GM11168 (cell line): ENCODE results near the gene SLC13A3.

Experiments
- in situ Hi-C: fragments of 300-500 bp; cut with MboI; formaldehyde crosslinking; loops from one replicate; pipeline ENCODE4 v1.12.0; 2022; ENCODE audit warnings: low sequenced_read_pairs; ENCODE audit not compliant: unreplicated experiment

Gene SLC13A3

GRCh38 chr20:46610145-46610544 lies 41.1 kb downstream of the SLC13A3 start:
- in situ Hi-C loops, result loop anchor here (25.0 kb wide), 1 partner anchor 427 kb away; no protein-coding TSS in a partner anchor

GRCh38 chr20:46609043-46609442 lies 42.2 kb downstream of the SLC13A3 start:
- in situ Hi-C loops, result loop anchor here (25.0 kb wide), 1 partner anchor 428 kb away; no protein-coding TSS in a partner anchor

DNA sequence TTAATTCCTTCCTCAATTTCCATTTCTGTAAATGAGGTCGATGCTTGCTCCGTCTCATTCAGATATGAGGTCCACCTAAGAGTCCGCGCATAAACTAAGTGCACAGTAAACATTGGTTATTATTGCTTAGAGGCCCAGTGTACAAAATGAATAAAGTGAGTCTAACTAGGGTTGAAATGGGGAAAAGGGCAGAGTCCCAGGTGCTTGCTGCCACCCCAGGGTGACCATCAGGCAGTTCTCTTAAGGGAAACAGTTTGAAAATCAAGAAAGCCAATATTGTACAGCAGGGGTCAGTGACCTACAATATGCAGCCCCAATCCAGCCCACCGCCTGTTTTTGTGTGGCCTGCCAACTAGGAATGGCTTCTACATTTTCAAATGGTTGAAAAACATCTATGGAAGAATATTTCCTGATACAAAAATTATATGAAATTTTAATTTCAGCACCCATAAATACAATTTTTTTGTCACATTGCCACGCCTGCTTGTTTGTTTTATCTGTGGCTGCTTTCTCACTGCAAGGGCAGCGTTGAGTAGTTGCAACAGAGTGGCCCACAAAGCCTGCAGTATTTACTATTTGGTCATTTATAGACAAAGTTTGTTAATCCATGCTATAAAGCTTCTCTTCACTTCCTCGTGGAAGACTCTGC lies 43.3 kb downstream of the SLC13A3 start:
- in situ Hi-C loops, result loop anchor here (25.0 kb wide), 1 partner anchor 429 kb away; no protein-coding TSS in a partner anchor

- in situ Hi-C loops, result loop anchor here (25.0 kb wide), 1 partner anchor 430 kb away; no protein-coding TSS in a partner anchor
These were observed 43.9 kb downstream of the SLC13A3 start for GRCh38 chr20:46607191-46607848.

DNA sequence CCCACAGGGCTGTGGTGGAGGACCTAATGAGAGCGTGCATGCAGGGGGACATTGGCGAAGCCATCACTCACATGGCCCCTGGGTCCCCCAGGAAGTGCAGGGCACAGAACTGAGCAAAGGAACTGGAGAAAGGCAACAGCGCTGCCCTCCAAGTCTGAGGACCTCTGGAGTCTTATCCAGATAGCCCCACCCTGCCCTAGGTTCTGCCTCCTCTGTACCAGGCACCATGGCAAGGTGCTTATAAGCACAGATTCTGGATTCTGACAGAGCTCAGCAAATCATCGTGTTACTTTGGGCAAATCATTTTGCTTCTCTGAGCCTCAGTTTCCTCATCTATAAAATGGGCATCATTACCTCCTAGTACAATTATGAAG lies 44.5 kb downstream of the SLC13A3 start:
- in situ Hi-C loops, result loop anchor here (25.0 kb wide), 1 partner anchor 430 kb away; no protein-coding TSS in a partner anchor

GRCh38 chr20:46605978-46606816 lies 45.1 kb downstream of the SLC13A3 start:
- in situ Hi-C loops, result loop anchor here (25.0 kb wide), 1 partner anchor 431 kb away; no protein-coding TSS in a partner anchor

DNA sequence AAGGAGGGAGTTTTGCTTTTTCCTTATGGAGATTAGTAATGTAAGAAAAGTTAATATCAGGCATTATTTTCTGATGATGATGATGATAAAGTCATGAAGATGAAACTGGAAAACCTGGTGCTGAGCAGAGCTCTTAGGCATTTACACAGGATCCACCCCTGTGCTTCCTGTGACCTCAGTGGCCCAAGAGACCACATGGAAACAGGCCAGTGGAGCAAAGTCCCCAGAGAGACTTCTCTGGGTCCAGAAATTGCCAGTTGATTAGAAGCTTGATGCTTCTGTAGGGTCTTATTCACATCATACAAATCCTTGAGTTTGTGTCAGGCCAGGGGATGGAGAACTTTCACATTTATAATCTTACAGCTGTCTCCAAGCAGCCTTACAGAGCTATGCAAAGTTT lies 46.1 kb downstream of the SLC13A3 start:
- in situ Hi-C loops, result loop anchor here (25.0 kb wide), 1 partner anchor 432 kb away; no protein-coding TSS in a partner anchor

GRCh38 chr20:46604551-46605133 lies 46.6 kb downstream of the SLC13A3 start:
- in situ Hi-C loops, result loop anchor here (25.0 kb wide), 1 partner anchor 433 kb away; no protein-coding TSS in a partner anchor

- in situ Hi-C loops, result loop anchor here (25.0 kb wide), 1 partner anchor 435 kb away; no protein-coding TSS in a partner anchor
These were observed 48.8 kb downstream of the SLC13A3 start for GRCh38 chr20:46602429-46602828.

GRCh38 chr20:46601603-46602122 lies 49.6 kb downstream of the SLC13A3 start:
- in situ Hi-C loops, result loop anchor here (25.0 kb wide), 1 partner anchor 436 kb away; no protein-coding TSS in a partner anchor

GRCh38 chr20:46600286-46600752 lies 50.9 kb downstream of the SLC13A3 start:
- in situ Hi-C loops, result loop anchor here (25.0 kb wide), 1 partner anchor 437 kb away; no protein-coding TSS in a partner anchor

DNA sequence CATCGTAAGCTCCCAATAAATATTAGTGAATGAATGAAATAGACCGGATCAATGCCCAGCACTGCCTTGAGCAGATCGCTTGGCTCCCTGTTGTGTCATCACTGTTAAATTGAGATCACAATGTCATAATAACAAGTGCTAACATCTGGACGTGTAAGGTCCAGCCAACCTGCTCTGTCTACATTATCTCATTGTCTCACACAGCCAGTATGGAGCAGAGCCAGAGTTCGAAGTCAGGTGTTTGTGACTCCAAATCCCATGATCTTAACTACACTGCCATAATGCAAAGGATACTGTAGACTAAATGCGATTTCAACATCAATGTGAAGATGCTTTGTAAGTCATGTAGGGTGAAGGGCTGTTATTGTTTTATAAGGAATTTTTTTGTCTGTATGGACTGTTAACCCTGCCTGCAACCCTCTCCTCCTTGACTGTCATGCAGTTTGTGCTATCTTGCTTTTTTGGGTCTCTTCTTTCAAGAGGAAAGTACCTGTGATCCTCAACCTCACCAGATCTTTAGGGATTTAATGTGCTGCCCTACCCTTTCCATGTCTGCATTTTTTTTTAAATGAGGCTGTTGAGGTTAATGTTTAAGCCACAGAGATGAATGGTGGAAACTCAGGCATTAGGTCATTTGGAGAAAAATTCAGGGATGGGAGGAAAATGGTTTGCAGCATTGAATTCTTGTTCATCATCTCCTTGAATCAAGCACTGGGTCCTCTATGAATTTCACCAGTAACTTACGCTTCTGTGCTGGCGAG lies 51.9 kb downstream of the SLC13A3 start:
- in situ Hi-C loops, result no loop called here

GRCh38 chr20:46595933-46596332 lies 55.3 kb downstream of the SLC13A3 start:
- in situ Hi-C loops, result no loop called here

- in situ Hi-C loops, result no loop called here
These were observed 56.5 kb downstream of the SLC13A3 start for GRCh38 chr20:46594725-46595124.

GRCh38 chr20:46592580-46593362 lies 58.5 kb downstream of the SLC13A3 start:
- in situ Hi-C loops, result no loop called here

DNA sequence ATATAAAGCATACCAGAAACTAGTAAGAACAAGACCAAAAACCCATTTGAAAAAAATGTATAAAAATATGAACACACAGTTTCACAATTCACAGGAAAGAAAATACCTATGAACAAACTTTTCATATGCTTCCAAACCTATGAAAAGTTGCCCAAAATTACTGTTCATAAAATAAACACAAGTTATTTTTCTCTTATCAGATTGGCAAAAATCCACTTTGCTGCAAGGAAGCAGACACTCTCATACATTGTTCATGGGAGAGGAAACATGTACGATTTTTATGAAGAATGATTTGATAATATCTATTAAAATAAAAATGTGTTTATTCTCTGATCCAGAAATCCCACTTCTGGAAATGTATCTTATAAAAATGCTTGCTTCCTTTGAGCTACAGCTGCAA lies 60.8 kb downstream of the SLC13A3 start:
- in situ Hi-C loops, result no loop called here

DNA sequence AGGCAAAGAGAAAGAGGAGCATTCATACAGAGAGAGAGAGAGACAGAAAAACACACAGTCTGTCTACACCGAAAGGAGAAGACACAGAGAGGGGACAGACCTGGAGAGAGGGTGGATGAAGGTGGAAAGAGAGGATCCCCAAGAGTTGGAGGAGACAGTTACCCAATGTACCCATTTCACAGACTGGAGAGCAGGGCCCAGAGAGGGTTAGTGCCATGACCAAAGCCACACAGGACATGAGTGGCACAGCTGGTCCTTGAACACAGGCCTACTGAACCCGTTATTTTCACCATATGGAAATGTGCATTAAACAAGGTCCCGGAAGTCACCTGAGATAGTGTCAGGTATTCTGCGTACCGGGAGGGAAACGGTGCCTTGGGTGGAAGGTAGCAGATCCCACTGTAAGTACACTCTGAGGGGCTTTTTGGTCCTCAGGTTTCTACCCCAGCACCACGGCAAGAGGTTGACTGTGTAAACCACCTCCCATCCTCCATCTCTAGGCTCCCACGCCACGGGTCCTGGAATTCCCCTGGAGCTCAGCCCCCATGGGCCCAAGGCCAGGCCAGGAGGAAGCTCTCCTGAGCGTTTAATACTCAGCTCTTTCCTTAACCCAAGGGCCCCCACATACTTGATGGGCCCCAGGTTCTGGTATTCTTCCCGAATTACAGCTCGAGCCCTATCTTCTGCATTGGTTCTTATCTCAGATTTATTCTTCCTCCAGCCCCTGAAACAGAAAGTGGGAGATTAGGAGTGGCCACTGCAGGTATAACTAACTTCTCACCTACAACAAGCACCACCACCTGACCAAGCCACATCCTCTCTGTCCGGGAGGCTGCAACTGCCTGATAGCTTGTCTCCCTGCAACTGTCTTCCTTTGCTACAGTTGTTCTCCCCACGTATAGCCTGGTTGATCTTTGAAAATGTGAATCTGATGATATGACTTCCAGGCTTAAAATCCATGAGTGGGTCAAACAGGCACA lies 62.4 kb downstream of the SLC13A3 start:
- in situ Hi-C loops, result no loop called here
